Stimulated activated CD4-positive, alpha-beta T cell treated with anti-CD3 and anti-CD28 coated beads, Interleukin-1b, Interleukin-23, amount 100 ng/mL, for 4 hours (primary cell): ENCODE data around the gene ZW10.
"Not testable (repeated sequence)": the region's sequence is repeated elsewhere in the genome, so short reads cannot be mapped to it uniquely, and the experiment has no call there.

Source experiments
- DNase-seq, 2 donors: peaks; one replicate each; pipeline ENCODE4 v3.0.0-alpha.2; 2020; ENCODE audit warnings: low read depth in 2 of 2

Gene ZW10

GRCh38 chr11:113763040-113763439 lies 10.5 kb downstream of the ZW10 start:
- not testable (repeated sequence) for DNase-seq

GRCh38 chr11:113760241-113760640 lies 13.3 kb downstream of the ZW10 start:
- DNase-seq = no peak

GRCh38 chr11:113752932-113753331 lies 20.6 kb downstream of the ZW10 start:
- DNase-seq = no peak

GRCh38 chr11:113736323-113736722 lies 37.2 kb downstream of the ZW10 start:
- DNase-seq = no peak

GRCh38 chr11:113732092-113732491 lies 41.4 kb downstream of the ZW10 start:
- no peak for DNase-seq

GRCh38 chr11:113730887-113731726 lies 42.4 kb downstream of the ZW10 start:
- DNase-seq = no peak

- no peak for DNase-seq
These were observed 44.0 kb downstream of the ZW10 start for GRCh38 chr11:113729456-113729855.

GRCh38 chr11:113728814-113729213 lies 44.7 kb downstream of the ZW10 start:
- DNase-seq = no peak

- no peak for DNase-seq
These were observed 47.6 kb downstream of the ZW10 start for GRCh38 chr11:113725913-113726312.

GRCh38 chr11:113725407-113725806 lies 48.1 kb downstream of the ZW10 start:
- DNase-seq = no peak

- no peak for DNase-seq
These were observed 48.7 kb downstream of the ZW10 start for GRCh38 chr11:113724778-113725177.

GRCh38 chr11:113723787-113724186 lies 49.7 kb downstream of the ZW10 start:
- DNase-seq = no peak

- DNase-seq = no peak
These were observed 50.6 kb downstream of the ZW10 start for GRCh38 chr11:113722934-113723333.

GRCh38 chr11:113722221-113722620 lies 51.3 kb downstream of the ZW10 start:
- DNase-seq = no peak

GRCh38 chr11:113721462-113722066 lies 51.9 kb downstream of the ZW10 start:
- DNase-seq = no peak

GRCh38 chr11:113720478-113720877 lies 53.0 kb downstream of the ZW10 start:
- DNase-seq = not testable (repeated sequence)

GRCh38 chr11:113715882-113716625 lies 57.4 kb downstream of the ZW10 start:
- DNase-seq = no peak

GRCh38 chr11:113715273-113715672 lies 58.2 kb downstream of the ZW10 start:
- DNase-seq = no peak

GRCh38 chr11:113710989-113711388 lies 62.5 kb downstream of the ZW10 start:
- no peak for DNase-seq

- DNase-seq = no peak
These were observed 67.4 kb downstream of the ZW10 start, which contains the start of gene TMPRSS5 for GRCh38 chr11:113705871-113706655. Gene TMPRSS5 (minus strand): TSS chr11:113706308. CDS start chr11:113706224, 84 bp downstream.

GRCh38 chr11:113703551-113703950 lies 69.9 kb downstream of the ZW10 start:
- not testable (repeated sequence) for DNase-seq

- no peak for DNase-seq
These were observed 72.0 kb downstream of the ZW10 start for GRCh38 chr11:113701491-113701890.
